IPS-18a (cell line): ENCODE results near the gene NFATC1.

Source experiments
- H3K27ac ChIP-seq: one replicate; pipeline ENCODE4 v1.5.1; 2013; ENCODE audit warnings: low read length
- H3K27me3 ChIP-seq: one replicate; pipeline ENCODE4 v1.6.1; 2013; ENCODE audit warnings: mild to moderate bottlenecking, low read length; ENCODE audit not compliant: control insufficient read depth, insufficient read depth
- H3K36me3 ChIP-seq: one replicate; pipeline ENCODE4 v1.6.1; 2013; ENCODE audit warnings: low read depth, low read length; ENCODE audit not compliant: control insufficient read depth
- H3K4me1 ChIP-seq: one replicate; pipeline ENCODE4 v1.6.1; 2013; ENCODE audit warnings: low read depth, low read length; ENCODE audit not compliant: control insufficient read depth
- H3K4me3 ChIP-seq: one replicate; pipeline ENCODE4 v1.5.1; 2013; ENCODE audit warnings: low read length
- H3K9ac ChIP-seq: one replicate; pipeline ENCODE4 v1.6.1; 2013; ENCODE audit warnings: mild to moderate bottlenecking, low read length, moderate library complexity
- H3K9me3 ChIP-seq: one replicate; pipeline ENCODE4 v1.6.1; 2013; ENCODE audit warnings: low read depth, low read length; ENCODE audit not compliant: control insufficient read depth

NFATC1 gene

GRCh38 chr18:79432376-79433120, 36.8 kb downstream of the NFATC1 start:
- no peaks in the 10 kb centered on the region for H3K27me3 ChIP-seq
- H3K36me3 ChIP-seq: no peaks in the 10 kb centered on the region
- H3K9ac ChIP-seq: no peak overlapping the region
- H3K9me3 ChIP-seq: no peaks in the 10 kb centered on the region
- H3K4me3 ChIP-seq: no peak overlapping the region
- no peak overlapping the region for H3K27ac ChIP-seq
- no peaks in the 10 kb centered on the region for H3K4me1 ChIP-seq

GRCh38 chr18:79433431-79433830, 37.7 kb downstream of the NFATC1 start:
- no peak overlapping the region for H3K27ac ChIP-seq
- H3K9me3 ChIP-seq: no peaks in the 10 kb centered on the region
- H3K4me3 ChIP-seq: no peak overlapping the region
- H3K4me1 ChIP-seq: no peaks in the 10 kb centered on the region
- H3K27me3 ChIP-seq: no peaks in the 10 kb centered on the region
- H3K9ac ChIP-seq: no peak overlapping the region
- H3K36me3 ChIP-seq: no peaks in the 10 kb centered on the region

GRCh38 chr18:79434607-79435401, 39.1 kb downstream of the NFATC1 start:
- Histone ChIP-seq H3K27me3 (no peaks in the 10 kb centered on the region), H3K36me3 (no peaks in the 10 kb centered on the region), H3K4me3 (no peak overlapping the region), H3K9me3 (no peaks in the 10 kb centered on the region), H3K9ac (no peak overlapping the region), H3K27ac (no peak overlapping the region), H3K4me1 (no peaks in the 10 kb centered on the region)

- Histone ChIP-seq H3K36me3 (no peaks in the 10 kb centered on the region), H3K9ac (no peak overlapping the region), H3K4me3 (no peak overlapping the region), H3K27ac (no peak overlapping the region), H3K9me3 (no peaks in the 10 kb centered on the region), H3K4me1 (no peaks in the 10 kb centered on the region), H3K27me3 (no peaks in the 10 kb centered on the region)
Measured at GRCh38 chr18:79436556-79437275, 41.0 kb downstream of the NFATC1 start.

GRCh38 chr18:79438089-79438897, 42.6 kb downstream of the NFATC1 start:
- no peak overlapping the region for H3K9ac ChIP-seq
- no peaks in the 10 kb centered on the region for H3K36me3 ChIP-seq
- no peaks in the 10 kb centered on the region for H3K9me3 ChIP-seq
- H3K4me1 ChIP-seq: no peaks in the 10 kb centered on the region
- no peaks in the 10 kb centered on the region for H3K27me3 ChIP-seq
- no peak overlapping the region for H3K4me3 ChIP-seq
- H3K27ac ChIP-seq: no peak overlapping the region

- no peak overlapping the region for H3K4me3 ChIP-seq
- H3K27ac ChIP-seq: no peak overlapping the region
- H3K9ac ChIP-seq: no peak overlapping the region
- no peaks in the 10 kb centered on the region for H3K27me3 ChIP-seq
- no peaks in the 10 kb centered on the region for H3K36me3 ChIP-seq
- H3K4me1 ChIP-seq: no peaks in the 10 kb centered on the region
- H3K9me3 ChIP-seq: no peaks in the 10 kb centered on the region
Measured at GRCh38 chr18:79438898-79439627, 43.3 kb downstream of the NFATC1 start.

GRCh38 chr18:79439628-79440023, 43.9 kb downstream of the NFATC1 start:
- no peak overlapping the region for H3K4me3 ChIP-seq

GRCh38 chr18:79440316-79441110, 44.8 kb downstream of the NFATC1 start:
- no peaks in the 10 kb centered on the region for H3K36me3 ChIP-seq
- H3K9ac ChIP-seq: no peak overlapping the region
- no peaks in the 10 kb centered on the region for H3K9me3 ChIP-seq
- no peaks in the 10 kb centered on the region for H3K4me1 ChIP-seq
- no peak overlapping the region for H3K27ac ChIP-seq
- no peaks in the 10 kb centered on the region for H3K27me3 ChIP-seq
- H3K4me3 ChIP-seq: no peak overlapping the region

More at GRCh38 chr18:79439628-79440023, 43.9 kb downstream of the NFATC1 start:
- Histone ChIP-seq H3K27me3 (no peaks in the 10 kb centered on the region), H3K4me1 (no peaks in the 10 kb centered on the region), H3K36me3 (no peaks in the 10 kb centered on the region), H3K9ac (no peak overlapping the region), H3K27ac (no peak overlapping the region), H3K9me3 (no peaks in the 10 kb centered on the region)

- Histone ChIP-seq H3K36me3 (no peaks in the 10 kb centered on the region), H3K9me3 (no peaks in the 10 kb centered on the region), H3K4me3 (no peak overlapping the region), H3K27ac (no peak overlapping the region), H3K9ac (no peak overlapping the region), H3K4me1 (peaks cover 4% of the 10 kb centered on the region), H3K27me3 (no peaks in the 10 kb centered on the region)
Measured at GRCh38 chr18:79441420-79441819, 45.7 kb downstream of the NFATC1 start.

GRCh38 chr18:79442508-79443221, 46.9 kb downstream of the NFATC1 start:
- H3K36me3 ChIP-seq: no peaks in the 10 kb centered on the region
- H3K27ac ChIP-seq: no peak overlapping the region

More at GRCh38 chr18:79442508-79443221, 46.9 kb downstream of the NFATC1 start:
- no peak overlapping the region for H3K4me3 ChIP-seq
- H3K9ac ChIP-seq: no peak overlapping the region
- H3K9me3 ChIP-seq: no peaks in the 10 kb centered on the region
- peaks cover 4% of the 10 kb centered on the region for H3K4me1 ChIP-seq
- H3K27me3 ChIP-seq: no peaks in the 10 kb centered on the region
